Measurements from ENCODE around the gene CCDC187. TPM values are rescaled to one million over a fixed set of nuclear protein-coding genes. Genes with fewer than 3 reads are reported as not detected.

The CCDC187 gene
- total and polyA plus RNA-seq, 2 of the 13 experiments (the other 11 are each of a cell fraction or from before 2014, with no cell fraction given), result 0.03 to 0.13 TPM

GRCh38 chr9:136204838-136205706 is 98.8 kb downstream of the CCDC187 start, which contains the start of gene LHX3 (continued):
- TF ChIP-seq REST (IDR thresholded peaks at IDR 0.05; ENCODE audit: borderline replicate concordance in 1 of 2, low read depth in 1 of 2, low read length in 2 of 2) (peak in 1 of 2 experiments; percentile 93), SP4 (CRISPR knock-in tag; IDR thresholded peaks at IDR 0.05) (0 out of 2 replicates have a peak, but pooled peaks have one; percentile 9), ZNF34 (CRISPR knock-in tag; IDR thresholded peaks at IDR 0.05; ENCODE audit: borderline replicate concordance) (no peak), KLF12 (CRISPR knock-in tag; IDR thresholded peaks at IDR 0.05; ENCODE audit: borderline replicate concordance) (0 out of 2 replicates have a peak, but pooled peaks have one; percentile 43), SP1 (IDR thresholded peaks at IDR 0.05) (no peak), SP1 (CRISPR knock-in tag; IDR thresholded peaks at IDR 0.05) (no peak), NKX3-1 (CRISPR knock-in tag; IDR thresholded peaks at IDR 0.05) (peak; percentile 74; the same call in 1 of the 2 replicates), NFE2L2 (IDR thresholded peaks at IDR 0.05; ENCODE audit: low read length) (no peak), AKAP8 (CRISPR knock-in tag; IDR thresholded peaks at IDR 0.05) (0 out of 2 replicates have a peak, but pooled peaks have one; percentile 59), CBX5 (CRISPR knock-in tag; IDR thresholded peaks at IDR 0.05; ENCODE audit: borderline replicate concordance) (no peak), ZNF772 (CRISPR knock-in tag; IDR thresholded peaks at IDR 0.05) (peak; percentile 35; the same call in 1 of the 2 replicates), TSC22D2 (CRISPR knock-in tag; IDR thresholded peaks at IDR 0.05; ENCODE audit: borderline replicate concordance) (no peak), ERF (CRISPR knock-in tag; IDR thresholded peaks at IDR 0.05) (0 out of 2 replicates have a peak, but pooled peaks have one; percentile 60), ZBTB43 (CRISPR knock-in tag; conservative IDR thresholded peaks at IDR 0.05) (0 out of 2 replicates have a peak, but pooled peaks have one; percentile 48), MAZ (IDR thresholded peaks at IDR 0.05; ENCODE audit: borderline replicate concordance, low read depth, low read length) (no peak), MAZ (CRISPR knock-in tag; IDR thresholded peaks at IDR 0.05; ENCODE audit: low read depth) (0 out of 2 replicates have a peak, but pooled peaks have one; percentile 28), CREM (IDR thresholded peaks at IDR 0.05) (no peak), CREM (CRISPR knock-in tag; IDR thresholded peaks at IDR 0.05) (no peak), TAF15 (IDR thresholded peaks at IDR 0.05; ENCODE audit: low read depth, low read length, poor library complexity, severe bottlenecking) (no peak)
- TF ChIP-seq, protein P1, sequence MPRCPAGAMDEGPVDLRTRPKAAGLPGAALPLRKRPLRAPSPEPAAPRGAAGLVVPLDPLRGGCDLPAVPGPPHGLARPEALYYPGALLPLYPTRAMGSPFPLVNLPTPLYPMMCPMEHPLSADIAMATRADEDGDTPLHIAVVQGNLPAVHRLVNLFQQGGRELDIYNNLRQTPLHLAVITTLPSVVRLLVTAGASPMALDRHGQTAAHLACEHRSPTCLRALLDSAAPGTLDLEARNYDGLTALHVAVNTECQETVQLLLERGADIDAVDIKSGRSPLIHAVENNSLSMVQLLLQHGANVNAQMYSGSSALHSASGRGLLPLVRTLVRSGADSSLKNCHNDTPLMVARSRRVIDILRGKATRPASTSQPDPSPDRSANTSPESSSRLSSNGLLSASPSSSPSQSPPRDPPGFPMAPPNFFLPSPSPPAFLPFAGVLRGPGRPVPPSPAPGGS (CRISPR knock-in tag; IDR thresholded peaks at IDR 0.05), result peak; percentile 34; the same call in 1 of the 2 replicates
- TF ChIP-seq, protein P2, sequence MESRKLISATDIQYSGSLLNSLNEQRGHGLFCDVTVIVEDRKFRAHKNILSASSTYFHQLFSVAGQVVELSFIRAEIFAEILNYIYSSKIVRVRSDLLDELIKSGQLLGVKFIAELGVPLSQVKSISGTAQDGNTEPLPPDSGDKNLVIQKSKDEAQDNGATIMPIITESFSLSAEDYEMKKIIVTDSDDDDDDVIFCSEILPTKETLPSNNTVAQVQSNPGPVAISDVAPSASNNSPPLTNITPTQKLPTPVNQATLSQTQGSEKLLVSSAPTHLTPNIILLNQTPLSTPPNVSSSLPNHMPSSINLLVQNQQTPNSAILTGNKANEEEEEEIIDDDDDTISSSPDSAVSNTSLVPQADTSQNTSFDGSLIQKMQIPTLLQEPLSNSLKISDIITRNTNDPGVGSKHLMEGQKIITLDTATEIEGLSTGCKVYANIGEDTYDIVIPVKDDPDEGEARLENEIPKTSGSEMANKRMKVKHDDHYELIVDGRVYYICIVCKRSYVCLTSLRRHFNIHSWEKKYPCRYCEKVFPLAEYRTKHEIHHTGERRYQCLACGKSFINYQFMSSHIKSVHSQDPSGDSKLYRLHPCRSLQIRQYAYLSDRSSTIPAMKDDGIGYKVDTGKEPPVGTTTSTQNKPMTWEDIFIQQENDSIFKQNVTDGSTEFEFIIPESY (CRISPR knock-in tag; IDR thresholded peaks at IDR 0.05), result no peak; the same call in 1 of the 2 replicates
